OCI-LY7 (cell line): ENCODE measurements around the gene RNF223. TPM values are rescaled to one million over a fixed set of nuclear protein-coding genes. Genes with fewer than 3 reads are reported as not detected.
"Not testable (repeated sequence)": the region's sequence is repeated elsewhere in the genome, so short reads cannot be mapped to it uniquely, and the experiment has no call there.

Experiments
- BruUV-seq: library from RNA; stranded (reverse); fragments of 400-500 nt; replicated peaks from 2 replicates; lab custom pipeline; 2021; lab: Mats Ljungman, UMichigan
- CTCF ChIA-PET: fragments of 300-600 bp; sonication (Branson Sonifier 250); formaldehyde crosslinking; loops from one replicate; lab custom pipeline; 2022; ENCODE audit warnings: antibody characterized with exemption; ENCODE audit not compliant: unreplicated experiment; lab: Charles Lee
- POLR2A ChIA-PET: fragments of 300-600 bp; sonication (Branson Sonifier 250); formaldehyde crosslinking; loops from one replicate; lab custom pipeline; 2022; ENCODE audit warnings: antibody characterized with exemption; lab: Charles Lee
- DNase-seq: peaks from one replicate; pipeline ENCODE4 v3.0.0-alpha.2; 2015; ENCODE audit warnings: low spot score
- H2AFZ ChIP-seq: fragments of 200-600 bp; sonication (generic), shearing (Covaris generic); 2 replicates; pipeline ENCODE4 v1.6.1; 2014; ENCODE audit warnings: mild to moderate bottlenecking, antibody characterized with exemption, low read length, moderate library complexity
- H3K27ac ChIP-seq: fragments of 200-600 bp; sonication (generic); 2 replicates; pipeline ENCODE4 v1.5.1; 2014; ENCODE audit warnings: mixed run types, low read depth, mild to moderate bottlenecking, moderate library complexity, low read length, inconsistent platforms; ENCODE audit not compliant: poor library complexity, severe bottlenecking
- H3K36me3 ChIP-seq: fragments of 200-600 bp; sonication (generic); 2 replicates; pipeline ENCODE4 v1.6.1; 2014; ENCODE audit warnings: mild to moderate bottlenecking, antibody characterized with exemption, low read length, moderate library complexity, mixed read lengths; ENCODE audit not compliant: insufficient read depth
- H3K4me1 ChIP-seq: fragments of 200-600 bp; sonication (generic); 2 replicates; pipeline ENCODE4 v1.5.1; 2014; ENCODE audit warnings: mild to moderate bottlenecking, low read length; ENCODE audit not compliant: insufficient read depth, poor library complexity, severe bottlenecking
- H3K4me2 ChIP-seq: fragments of 200-600 bp; sonication (generic); 2 replicates; pipeline ENCODE4 v1.6.1; 2014; ENCODE audit warnings: mild to moderate bottlenecking, low read length
- H3K4me3 ChIP-seq: fragments of 200-600 bp; sonication (generic); 2 replicates; pipeline ENCODE4 v1.5.1; 2014; ENCODE audit warnings: mild to moderate bottlenecking, low read depth, low read length; ENCODE audit not compliant: poor library complexity, severe bottlenecking
- H3K79me2 ChIP-seq: fragments of 200-600 bp; sonication (generic); 2 replicates; pipeline ENCODE4 v1.6.1; 2016; ENCODE audit warnings: low read depth, mild to moderate bottlenecking, low read length, moderate library complexity, mixed read lengths; ENCODE audit not compliant: insufficient read depth
- H3K9me2 ChIP-seq: fragments of 200-600 bp; sonication (generic); 2 replicates; pipeline ENCODE4 v1.6.1; 2016; ENCODE audit warnings: mild to moderate bottlenecking, low read length, mixed read lengths; ENCODE audit not compliant: insufficient read depth
- H3K9me3 ChIP-seq: fragments of 200-600 bp; sonication (generic); 2 replicates; pipeline ENCODE4 v1.6.1; 2014; ENCODE audit warnings: mild to moderate bottlenecking, mixed run types, low read length, mixed read lengths
- H4K20me1 ChIP-seq: fragments of 200-600 bp; sonication (generic); 2 replicates; pipeline ENCODE4 v1.6.1; 2014; ENCODE audit warnings: mild to moderate bottlenecking, antibody characterized with exemption, low read length, moderate library complexity, mixed read lengths; ENCODE audit not compliant: insufficient read depth
- CTCF ChIP-seq: fragments of 200-600 bp; sonication (generic); conservative IDR thresholded peaks from 2 replicates; pipeline ENCODE4 v1.5.1; 2014; ENCODE audit warnings: mild to moderate bottlenecking, antibody characterized with exemption, low read length, moderate library complexity, mixed read lengths
- EZH2phosphoT487 ChIP-seq: fragments of 200-600 bp; sonication (generic); IDR thresholded peaks from 2 replicates; pipeline ENCODE4 v1.6.1; 2018; ENCODE audit warnings: low read depth, borderline replicate concordance, mild to moderate bottlenecking, mixed run types, antibody characterized with exemption, low read length, moderate library complexity, mixed read lengths
- intact Hi-C: fragments of 100-400 bp; cut with micrococcal nuclease; formaldehyde crosslinking; loops from one replicate; pipeline ENCODE4 v1.10.0; 2022; ENCODE audit not compliant: unreplicated experiment
- total RNA-seq, 2 experiments: library from RNA; depleted of rRNA in 1 of 2; stranded (reverse); fragments of >200 nt in 1 of 2; shearing (Covaris generic) in 1 of 2; gene quantifications; 2 replicates each; pipeline ENCODE4 v1.2.3, GENCODE V29; 2014 to 2022

Gene RNF223
- total RNA-seq, 2 experiments from 2014 or later, result not detected

- no TSS peak for BruUV-seq
- ChIA-PET POLR2A (interaction anchor here (0.7 kb wide), 1 partner anchor 245 kb away, joined by 3 read pairs; no protein-coding TSS in a partner anchor), CTCF (no interaction called here)
- intact Hi-C loops, result no loop called here
- Histone ChIP-seq H3K79me2 (no peaks in the 10 kb centered on the region), H2AFZ (no peak overlapping the region), H3K4me2 (no peak overlapping the region), H3K27ac (no peak overlapping the region), H3K4me3 (no peak overlapping the region), H3K36me3 (no peaks in the 10 kb centered on the region), H4K20me1 (no peaks in the 10 kb centered on the region), H3K4me1 (no peaks in the 10 kb centered on the region), H3K9me2 (no peaks in the 10 kb centered on the region), H3K9me3 (0 out of 2 replicates have a peak, but pooled peaks cover 5% of the 10 kb centered on the region)
- DNase-seq, result no peak
- no peak for TF ChIP-seq EZH2phosphoT487
- no peak for TF ChIP-seq CTCF
These were observed 24.7 kb upstream of the RNF223 start for GRCh38 chr1:1098681-1099421.

- H3K9me2 ChIP-seq, CTCF ChIA-PET, DNase-seq, H3K79me2 ChIP-seq, H3K27ac ChIP-seq, H2AFZ ChIP-seq, H3K36me3 ChIP-seq, H3K4me3 ChIP-seq, POLR2A ChIA-PET, H3K4me2 ChIP-seq, BruUV-seq, H3K4me1 ChIP-seq, H4K20me1 ChIP-seq, H3K9me3 ChIP-seq, intact Hi-C loops: not testable (repeated sequence)
These were observed 22.0 kb upstream of the RNF223 start for GRCh38 chr1:1096136-1096535.

DNA sequence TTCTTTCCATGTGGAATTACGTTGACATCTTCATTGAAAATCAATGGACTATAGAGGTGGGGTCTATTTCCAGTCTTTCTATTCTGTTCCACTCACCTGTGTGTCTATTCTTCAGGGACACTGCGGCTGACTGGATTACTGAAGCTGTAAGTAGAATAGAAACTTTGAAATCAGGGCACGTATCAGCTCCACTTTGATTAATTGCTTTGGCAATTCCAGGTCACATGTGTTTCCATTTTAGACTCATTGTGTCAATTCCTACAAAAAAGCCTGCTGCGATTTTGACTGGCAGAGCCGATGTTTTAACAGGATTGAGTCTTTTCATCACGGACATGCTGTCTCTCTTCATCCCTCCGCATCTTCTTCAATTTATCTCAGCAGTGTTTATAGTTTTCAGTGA is 20.9 kb upstream of the RNF223 start:
- no peak for TF ChIP-seq EZH2phosphoT487
- no peak for TF ChIP-seq CTCF
- ChIA-PET POLR2A (interaction anchor here (0.5 to 0.7 kb wide), 3 partner anchors 9 to 518 kb away, joined by 3 to 4 read pairs (median 3); no protein-coding TSS in a partner anchor), CTCF (no interaction called here)
- H3K27ac ChIP-seq, result no peak overlapping the region
- no peaks in the 10 kb centered on the region for H3K79me2 ChIP-seq
- no peaks in the 10 kb centered on the region for H3K9me3 ChIP-seq
- H3K9me2 ChIP-seq, result no peaks in the 10 kb centered on the region
- H4K20me1 ChIP-seq, result no peaks in the 10 kb centered on the region
- no peak overlapping the region for H2AFZ ChIP-seq
- no peaks in the 10 kb centered on the region for H3K36me3 ChIP-seq
- BruUV-seq, result no TSS peak
- H3K4me3 ChIP-seq, result no peak overlapping the region
- intact Hi-C loops, result no loop called here
- H3K4me2 ChIP-seq, result no peak overlapping the region
- peaks cover 6% of the 10 kb centered on the region for H3K4me1 ChIP-seq
- DNase-seq, result no peak
